SK-N-SH treated with all-trans-retinoic acid at 6 μM for 48 hours (cell line): ENCODE results near the gene RABL2A.
"Not testable (repeated sequence)": the region's sequence is repeated elsewhere in the genome, so short reads cannot be mapped to it uniquely, and the experiment has no call there.

Experiments used
- BACH2 ChIP-seq: fragments of 250-450 bp; sonication (Bioruptor Pico); IDR thresholded peaks from 2 replicates; pipeline ENCODE4 v1.9.0; 2021; ENCODE audit warnings: mild to moderate bottlenecking, borderline replicate concordance
- ESRRG ChIP-seq: fragments of 250-450 bp; sonication (Bioruptor Pico); IDR thresholded peaks from 2 replicates; pipeline ENCODE4 v1.6.1; 2021; ENCODE audit warnings: mild to moderate bottlenecking
- TSHZ2 ChIP-seq: fragments of 250-450 bp; sonication (Bioruptor Pico); IDR thresholded peaks from 2 replicates; pipeline ENCODE4 v1.5.0; 2020; ENCODE audit warnings: mild to moderate bottlenecking, moderate library complexity
- ZC3H10 ChIP-seq: fragments of 250-450 bp; sonication (Bioruptor Pico); IDR thresholded peaks from 2 replicates; pipeline ENCODE4 v1.5.1; 2021; ENCODE audit warnings: mild to moderate bottlenecking, moderate library complexity
- ZFP3 ChIP-seq: fragments of 250-450 bp; sonication (Bioruptor Pico); IDR thresholded peaks from 2 replicates; pipeline ENCODE4 v1.5.0; 2020; ENCODE audit warnings: mild to moderate bottlenecking, moderate library complexity
- ZFP30 ChIP-seq: fragments of 450-650 bp; formaldehyde crosslinking; IDR thresholded peaks from 2 replicates; pipeline ENCODE4 v1.5.0; 2022; ENCODE audit warnings: mild to moderate bottlenecking, moderate library complexity
- TF ChIP-seq, protein P1 (sequence below): fragments of 250-450 bp; sonication (Bioruptor Pico); IDR thresholded peaks from 2 replicates; pipeline ENCODE4 v1.8.0; 2020; ENCODE audit warnings: mild to moderate bottlenecking, moderate library complexity, borderline replicate concordance

DNA sequence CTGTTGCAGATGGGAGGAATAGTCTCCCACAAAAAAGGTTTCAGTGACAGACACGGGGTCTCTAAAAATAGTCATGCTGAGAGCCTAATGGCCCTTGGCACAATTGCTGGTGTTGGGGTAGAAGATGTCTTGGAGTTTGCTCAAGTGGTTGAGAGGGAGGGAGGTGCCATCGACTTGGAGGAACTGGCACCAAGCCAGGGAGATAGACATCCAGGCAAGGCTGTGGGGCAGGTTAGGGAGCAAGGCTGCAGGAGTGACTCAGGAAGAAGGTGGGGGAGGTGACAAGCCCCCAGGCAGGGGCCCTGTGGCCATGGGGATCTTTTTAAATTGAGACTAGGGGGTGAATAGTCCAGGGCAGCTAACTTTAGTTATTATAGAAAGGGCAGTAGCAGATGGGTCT is 27.9 kb upstream of the RABL2A start:
- not testable (repeated sequence) for TF ChIP-seq ZFP3; ESRRG (CRISPR knock-in tag); TSHZ2 (CRISPR knock-in tag); BACH2 (CRISPR knock-in tag); ZFP30 (CRISPR knock-in tag); ZC3H10
- TF ChIP-seq, protein P1, sequence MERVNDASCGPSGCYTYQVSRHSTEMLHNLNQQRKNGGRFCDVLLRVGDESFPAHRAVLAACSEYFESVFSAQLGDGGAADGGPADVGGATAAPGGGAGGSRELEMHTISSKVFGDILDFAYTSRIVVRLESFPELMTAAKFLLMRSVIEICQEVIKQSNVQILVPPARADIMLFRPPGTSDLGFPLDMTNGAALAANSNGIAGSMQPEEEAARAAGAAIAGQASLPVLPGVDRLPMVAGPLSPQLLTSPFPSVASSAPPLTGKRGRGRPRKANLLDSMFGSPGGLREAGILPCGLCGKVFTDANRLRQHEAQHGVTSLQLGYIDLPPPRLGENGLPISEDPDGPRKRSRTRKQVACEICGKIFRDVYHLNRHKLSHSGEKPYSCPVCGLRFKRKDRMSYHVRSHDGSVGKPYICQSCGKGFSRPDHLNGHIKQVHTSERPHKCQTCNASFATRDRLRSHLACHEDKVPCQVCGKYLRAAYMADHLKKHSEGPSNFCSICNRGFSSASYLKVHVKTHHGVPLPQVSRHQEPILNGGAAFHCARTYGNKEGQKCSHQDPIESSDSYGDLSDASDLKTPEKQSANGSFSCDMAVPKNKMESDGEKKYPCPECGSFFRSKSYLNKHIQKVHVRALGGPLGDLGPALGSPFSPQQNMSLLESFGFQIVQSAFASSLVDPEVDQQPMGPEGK (CRISPR knock-in tag): not testable (repeated sequence)
